HG03159 (cell line): ENCODE results near the gene STK4.

Source experiments
- ATAC-seq: cut with Tn5 transposase; IDR thresholded peaks from one replicate; pipeline ENCODE4 v1.9.1; 2021; ENCODE audit warnings: mild to moderate bottlenecking, moderate library complexity; ENCODE audit not compliant: unreplicated experiment

STK4 gene

DNA sequence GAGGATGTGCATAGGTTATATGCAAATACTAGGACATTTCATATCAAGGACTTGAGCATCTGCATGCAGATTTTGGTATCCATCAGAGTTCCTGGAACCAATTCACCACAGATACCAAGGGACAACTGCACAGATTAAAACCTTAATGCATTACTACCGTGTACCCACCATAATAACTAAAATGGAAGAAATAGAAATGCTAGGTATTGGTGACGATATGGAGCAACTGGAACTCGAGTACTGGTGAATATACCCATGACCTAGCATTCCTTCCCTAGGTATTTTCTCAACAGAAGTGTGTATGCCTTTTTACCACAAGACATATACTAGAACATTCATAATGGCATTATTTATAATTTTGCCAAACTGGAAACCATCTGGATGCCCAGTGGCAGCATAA is 116.2 kb downstream of the STK4 start:
- ATAC-seq = no peak

DNA sequence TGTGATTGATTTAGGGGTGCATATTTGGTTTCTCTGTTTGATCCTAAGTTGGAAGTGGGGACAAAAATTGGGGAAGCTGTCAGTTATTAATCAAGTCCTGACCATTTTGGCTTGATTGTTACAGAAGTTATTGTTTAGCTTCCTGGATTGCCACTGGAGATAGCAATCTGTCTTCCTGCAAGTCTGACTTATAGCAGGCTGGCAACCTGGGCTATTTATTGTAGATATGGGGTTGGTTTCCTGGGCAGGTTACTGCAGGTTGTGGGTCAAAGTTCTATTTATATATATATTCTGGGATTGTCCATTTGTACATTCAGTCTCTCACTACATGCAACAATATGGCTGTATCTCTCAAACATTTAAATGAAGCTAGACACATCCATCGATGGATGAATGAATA is 116.8 kb downstream of the STK4 start:
- ATAC-seq = no peak

DNA sequence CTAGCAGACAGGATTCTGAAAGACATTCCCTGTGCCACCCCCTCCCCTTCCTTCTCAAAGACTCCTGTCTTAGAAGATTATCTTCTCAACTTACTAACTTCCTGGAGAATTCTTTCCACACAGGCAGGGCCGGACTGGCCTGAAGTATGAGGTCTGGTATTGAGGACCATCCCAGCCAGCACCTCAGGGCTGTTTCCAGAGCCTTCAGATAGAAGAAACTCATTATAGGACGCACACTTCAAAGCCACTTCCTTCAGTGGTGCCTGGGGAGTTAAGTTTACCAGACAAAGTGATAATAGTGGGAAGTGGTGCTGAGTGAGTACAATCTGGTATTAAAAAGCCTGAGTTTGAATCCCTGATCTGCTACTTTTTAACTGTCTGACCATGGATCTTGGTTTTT is 119.0 kb downstream of the STK4 start:
- ATAC-seq = no peak

DNA sequence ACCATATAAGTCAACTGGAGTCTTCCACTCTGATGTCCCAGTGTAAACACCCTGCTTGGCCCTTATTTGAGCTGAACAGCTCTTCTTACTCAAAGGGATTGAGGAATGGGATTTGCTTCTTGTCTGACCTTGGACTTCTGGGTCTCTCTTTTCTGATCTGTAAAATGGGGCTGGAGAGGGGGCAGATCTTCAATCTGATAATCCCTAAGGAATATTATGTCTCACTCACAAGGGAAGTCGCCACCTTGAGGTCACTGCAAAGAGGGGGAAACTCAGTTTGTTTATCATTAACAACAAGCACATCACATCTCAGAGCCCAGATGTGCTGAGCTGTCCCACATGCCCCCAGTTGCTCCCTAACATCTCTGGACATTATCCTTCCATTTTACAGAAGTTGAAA is 119.6 kb downstream of the STK4 start:
- ATAC-seq = no peak

DNA sequence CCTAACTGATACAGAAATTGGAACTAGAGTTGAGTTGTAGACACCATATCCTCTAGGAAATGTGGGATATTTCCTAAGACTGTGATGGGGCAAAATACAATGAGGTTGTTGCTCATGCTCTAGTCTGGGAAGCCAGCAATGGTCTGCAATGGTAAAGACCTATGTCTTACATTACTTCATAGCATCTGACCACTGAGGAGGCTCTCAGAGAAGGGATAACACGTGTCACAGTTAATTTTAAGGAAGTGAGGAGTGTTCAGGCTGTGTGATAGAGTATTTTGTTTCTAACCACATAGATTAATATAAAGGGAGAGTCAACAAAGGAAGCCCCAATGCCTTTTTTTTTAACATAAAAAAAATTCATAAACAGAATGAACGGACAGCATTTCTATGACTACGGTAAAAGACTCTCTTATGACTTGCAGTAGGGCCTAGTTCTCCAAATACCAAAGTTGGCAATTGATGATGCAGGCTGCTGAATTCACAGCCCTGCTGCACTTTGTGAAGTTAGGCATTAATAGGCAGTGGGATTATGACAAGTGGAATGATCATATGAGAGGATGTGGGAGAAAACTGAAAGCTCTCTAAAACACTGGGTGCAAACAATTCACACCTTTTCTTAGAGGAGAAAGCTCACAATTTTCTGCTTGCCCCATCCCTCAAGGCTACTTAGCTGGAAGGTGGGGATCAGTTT is 120.9 kb downstream of the STK4 start:
- no peak for ATAC-seq

DNA sequence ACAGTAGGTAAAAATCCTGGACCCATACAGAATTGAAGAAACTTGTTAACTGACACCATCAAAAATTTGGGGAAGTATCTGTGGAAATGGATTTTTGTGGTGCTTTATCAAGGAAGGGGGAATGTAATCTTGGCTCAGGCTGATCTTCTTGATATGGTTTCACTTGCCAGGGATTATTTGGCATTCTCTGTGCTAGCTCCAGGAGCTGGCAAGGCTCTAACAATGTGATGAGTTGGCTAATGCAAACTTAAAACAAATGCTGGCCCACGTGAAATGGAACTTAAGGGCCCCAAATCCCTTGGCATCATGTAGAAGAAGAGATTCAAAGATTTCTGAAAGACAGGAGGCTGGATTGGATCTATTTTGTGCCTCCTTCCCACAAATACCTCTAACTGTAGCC is 121.5 kb downstream of the STK4 start:
- no peak for ATAC-seq

DNA sequence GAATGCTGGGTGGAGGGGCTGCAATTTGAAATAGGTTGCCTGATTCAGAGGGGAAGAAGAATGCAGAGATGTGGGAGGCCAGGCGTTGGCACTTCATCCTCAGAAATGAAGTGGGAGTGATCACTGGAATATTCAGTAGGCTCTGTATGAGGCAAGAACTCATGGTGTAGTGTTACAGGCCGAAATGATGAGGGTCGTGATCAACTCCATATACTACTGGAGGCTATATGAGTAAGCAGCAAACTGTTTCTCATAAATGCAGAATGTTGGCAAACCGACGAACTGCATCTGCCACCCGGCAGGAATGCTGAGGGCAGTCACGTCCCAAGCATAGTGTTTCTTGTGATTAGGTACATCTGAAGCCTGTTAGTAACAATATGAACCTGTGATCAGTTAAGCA is 121.9 kb downstream of the STK4 start:
- ATAC-seq = no peak

DNA sequence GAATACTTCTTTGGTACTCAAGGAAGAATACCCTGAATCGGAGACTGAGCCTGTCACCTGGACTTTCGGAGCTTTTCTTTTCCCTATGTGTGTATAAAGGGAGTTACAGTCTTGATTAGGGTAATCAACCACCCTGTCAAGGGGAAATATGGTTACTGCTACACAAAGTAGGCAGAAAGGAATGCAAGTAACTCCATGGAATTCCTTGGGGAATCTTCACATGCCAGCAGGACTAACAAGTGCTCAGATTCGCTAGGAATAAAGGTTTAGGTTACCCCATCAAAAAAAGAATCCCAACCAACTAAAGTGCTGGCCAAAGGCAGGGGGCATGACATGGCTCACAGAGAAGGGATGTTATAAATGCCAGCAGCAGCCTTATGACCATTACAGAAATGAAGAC is 124.2 kb downstream of the STK4 start:
- no peak for ATAC-seq

DNA sequence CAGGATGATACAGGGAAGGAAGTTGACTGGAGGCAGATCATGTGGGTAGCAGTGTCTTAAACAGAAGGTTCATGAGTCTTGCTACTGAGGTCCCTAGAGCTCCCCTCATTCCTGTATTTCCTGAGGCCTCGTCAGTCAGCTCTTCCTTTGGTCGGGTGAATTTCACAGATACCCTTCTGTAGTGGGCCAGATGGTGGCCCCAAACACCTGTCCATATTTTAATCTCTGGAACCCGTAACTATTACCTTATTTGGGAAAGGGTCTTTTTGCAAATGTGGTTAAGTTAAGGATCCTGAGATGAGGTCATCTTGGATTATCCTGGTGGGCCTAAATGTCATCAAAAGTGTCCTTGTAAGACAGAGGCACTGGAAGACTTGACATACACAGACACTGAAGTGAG is 125.1 kb downstream of the STK4 start:
- no peak for ATAC-seq

DNA sequence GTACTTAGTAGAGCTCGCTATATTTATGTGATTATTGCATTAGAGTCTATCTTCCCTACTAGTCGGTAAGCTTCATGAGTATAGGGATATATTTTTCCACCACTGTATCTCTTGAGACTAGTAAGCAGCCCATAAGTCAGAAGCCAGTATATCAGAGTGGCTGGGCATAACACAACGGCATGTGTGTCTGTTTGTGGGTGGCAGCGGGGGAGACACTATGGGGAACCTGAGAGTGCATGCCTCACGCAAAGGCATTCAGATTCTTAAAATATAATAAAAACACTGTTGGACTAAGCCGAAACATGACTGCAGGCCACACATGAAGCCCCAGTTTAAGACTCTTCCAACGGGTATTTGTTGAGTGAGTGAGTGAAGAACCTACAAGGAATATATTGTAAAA is 126.6 kb downstream of the STK4 start:
- no peak for ATAC-seq

DNA sequence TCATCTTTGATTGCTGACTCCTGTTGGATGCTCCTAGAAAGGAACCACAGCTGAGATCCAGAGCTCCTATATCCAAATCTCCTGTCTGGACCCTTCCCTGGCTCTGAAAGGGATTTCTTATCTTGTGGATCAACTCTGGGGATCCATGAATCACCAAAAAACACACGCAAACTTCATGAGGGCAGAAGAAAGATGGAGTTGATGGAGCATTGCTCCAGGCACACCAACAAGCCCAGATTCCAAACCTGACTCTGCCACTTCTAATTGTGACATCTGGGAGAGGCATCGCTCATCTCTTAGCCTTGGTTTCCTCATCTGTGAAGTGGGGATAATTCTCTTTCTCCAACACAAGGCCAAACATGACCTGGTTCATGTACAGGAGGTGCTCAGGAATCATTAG is 127.9 kb downstream of the STK4 start:
- no peak for ATAC-seq

DNA sequence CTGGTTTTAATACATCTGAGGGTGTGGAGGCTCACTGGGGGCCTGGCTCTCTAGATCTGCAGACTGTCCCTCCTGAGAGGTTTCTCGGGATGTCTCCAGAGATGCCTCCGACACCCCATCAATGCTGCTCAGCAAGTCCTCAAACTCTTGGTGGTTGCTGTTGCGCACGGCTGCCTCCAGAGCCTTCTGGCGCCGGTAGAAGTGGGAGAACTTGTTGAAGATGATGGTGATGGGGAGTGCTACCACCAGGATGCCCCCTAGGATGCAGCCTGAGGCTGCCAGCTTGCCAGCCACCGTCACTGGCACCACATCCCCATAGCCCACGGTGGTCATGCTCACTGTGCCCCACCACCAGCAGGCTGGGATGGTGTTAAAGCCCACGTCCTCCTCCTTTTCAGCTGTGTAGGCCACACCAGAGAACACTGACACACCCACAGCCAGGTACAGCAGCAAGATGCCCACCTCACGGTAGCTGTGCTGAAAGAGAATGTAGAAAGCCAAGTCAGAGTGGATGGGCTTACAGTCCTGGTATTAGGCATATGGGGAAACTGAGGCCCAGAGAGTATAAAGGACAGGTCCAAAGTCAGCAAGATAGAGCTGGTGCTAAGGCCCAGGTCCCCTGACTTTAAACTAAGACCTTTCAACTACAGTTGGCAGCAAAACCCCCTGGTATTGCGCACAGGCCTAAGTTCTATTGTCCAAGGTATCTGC is 128.7 kb downstream of the STK4 start:
- ATAC-seq = no peak

DNA sequence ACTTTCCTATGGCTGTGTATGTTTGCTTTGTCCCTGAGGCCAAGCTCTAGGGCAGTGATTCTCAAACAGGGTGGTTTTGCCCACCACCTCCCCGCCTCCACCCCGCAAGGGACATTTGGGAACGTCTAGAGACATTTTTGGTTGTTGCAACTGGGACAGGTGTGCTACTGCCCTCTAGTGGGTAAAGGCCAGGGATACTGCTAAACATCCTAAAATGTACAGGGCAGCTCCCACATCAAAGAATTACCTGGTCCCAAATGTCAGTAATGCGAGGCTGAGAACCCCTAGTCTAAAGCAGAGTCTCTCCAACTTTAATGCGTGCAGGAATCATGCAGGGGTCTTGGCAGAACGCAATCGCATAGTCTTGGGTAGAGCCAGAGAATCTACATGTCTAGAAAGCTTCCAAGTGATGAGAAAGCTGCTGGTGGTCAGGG is 129.5 kb downstream of the STK4 start:
- ATAC-seq = no peak

DNA sequence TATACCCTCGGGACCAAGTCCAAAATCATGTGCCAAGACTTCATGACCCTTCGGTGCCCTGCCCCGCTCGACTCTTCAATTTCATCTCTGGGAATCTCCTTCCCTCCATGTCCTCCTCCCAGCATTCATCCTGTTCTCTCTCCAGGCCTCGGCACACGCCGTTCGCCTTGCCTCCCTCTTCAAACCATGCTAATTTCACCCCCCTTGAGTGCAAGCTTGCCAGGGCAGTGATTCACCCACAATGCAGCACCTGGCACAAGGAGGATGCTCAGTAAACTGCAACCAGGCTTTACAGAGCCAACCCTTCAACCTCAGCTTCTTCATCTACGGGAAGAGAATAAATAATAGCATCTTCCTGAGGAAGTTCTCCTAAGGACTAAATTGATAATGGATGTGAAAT is 130.5 kb downstream of the STK4 start:
- ATAC-seq = no peak

DNA sequence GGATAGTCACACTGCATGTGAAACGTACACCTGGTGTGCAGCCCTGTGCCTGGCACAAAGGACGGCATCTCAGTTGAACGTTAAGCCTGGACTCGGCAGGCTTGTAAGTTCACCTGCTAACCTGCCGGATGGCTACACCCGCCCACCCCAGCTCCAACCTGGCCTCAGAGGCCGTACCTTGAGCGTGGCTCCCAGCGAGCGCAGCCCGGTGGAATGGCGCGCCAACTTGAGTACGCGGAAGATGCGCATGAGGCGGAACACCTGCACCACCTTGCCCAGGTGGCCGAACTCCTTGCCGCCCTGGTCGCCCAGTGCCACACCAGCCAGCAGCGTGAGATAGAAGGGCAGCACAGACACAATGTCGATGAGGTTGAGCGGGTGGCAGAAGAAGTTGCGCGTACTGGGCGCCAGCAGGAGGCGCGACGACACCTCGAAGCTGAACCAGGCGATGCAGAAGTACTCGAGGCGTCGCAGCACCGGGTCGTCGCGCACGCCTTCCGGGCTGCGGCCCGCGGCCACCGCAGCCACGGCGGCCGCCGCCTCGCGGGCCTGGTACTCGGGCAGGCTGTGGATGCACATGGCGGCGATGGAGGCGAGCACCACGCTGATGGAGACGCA is 131.3 kb downstream of the STK4 start:
- no peak for ATAC-seq

DNA sequence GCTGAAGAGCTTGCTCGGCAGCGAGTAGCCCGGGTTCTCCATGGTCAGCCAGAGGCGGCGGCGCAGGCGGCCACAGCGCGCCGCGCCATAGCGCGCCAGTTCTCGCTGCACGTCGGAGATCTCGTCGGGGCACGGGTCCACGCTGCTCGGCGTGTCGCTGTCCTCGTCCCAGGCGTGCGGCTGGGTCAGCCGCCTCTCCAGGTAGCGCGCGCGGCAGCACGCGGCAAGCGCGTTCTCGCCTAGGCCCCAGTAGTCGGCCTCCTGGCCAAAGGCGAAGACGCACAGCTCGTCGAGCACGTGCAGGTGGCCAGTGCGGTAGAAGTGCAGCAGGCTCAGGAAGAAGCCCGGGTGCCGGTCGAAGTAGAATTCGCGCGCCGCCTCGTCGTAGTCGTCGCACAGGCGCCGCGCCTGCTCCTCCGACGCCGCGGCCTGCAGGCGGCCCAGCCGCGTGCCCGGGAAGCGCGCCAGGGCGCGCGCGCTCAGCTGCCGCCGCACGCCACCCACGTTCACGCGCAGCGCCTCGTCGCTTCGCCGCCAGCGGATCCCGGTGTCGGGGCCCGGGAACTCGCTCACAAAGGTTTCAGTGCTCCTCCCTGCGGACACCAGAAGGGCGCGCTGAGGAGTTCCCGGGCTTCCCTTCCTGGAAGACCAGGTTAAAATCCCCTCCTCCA is 131.9 kb downstream of the STK4 start:
- ATAC-seq = no peak

DNA sequence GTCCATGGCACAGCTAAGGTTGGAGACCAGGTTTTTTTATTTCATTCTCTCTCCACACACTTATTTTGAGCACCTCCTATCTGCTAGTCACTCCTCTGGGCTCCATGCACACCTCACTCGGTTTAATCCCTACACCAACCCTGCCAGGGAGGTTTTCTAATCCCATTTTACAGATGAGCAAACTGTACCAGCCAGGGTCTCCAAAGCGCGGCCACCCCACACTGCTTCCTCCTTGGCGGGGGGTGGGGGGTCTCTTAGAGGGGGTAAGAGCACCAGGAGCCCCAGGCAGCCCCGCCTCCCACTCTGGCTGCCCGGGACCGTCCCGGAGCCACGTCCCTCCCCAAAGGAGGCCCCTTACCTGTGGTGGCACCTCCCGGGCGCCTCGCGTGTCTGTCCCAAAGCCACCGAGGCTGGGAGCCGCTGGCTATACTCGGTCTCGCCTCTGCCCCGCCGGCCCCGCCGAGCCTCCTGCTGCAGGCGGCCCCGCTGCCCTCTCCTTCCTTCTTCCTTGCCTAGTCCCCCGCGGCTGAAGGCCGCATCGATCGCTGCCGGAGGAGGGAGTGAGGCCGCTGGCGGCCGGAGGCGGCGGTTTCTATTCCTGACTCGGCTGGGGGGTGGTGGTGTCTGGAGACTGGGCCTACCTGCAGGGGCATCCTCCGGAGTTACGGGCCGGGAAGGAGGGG is 134.4 kb downstream of the STK4 start, which contains the start of gene KCNS1:
KCNS1 (minus strand) TSS at position 565 of the 683 bp plus-strand sequence. CDS start 1,891 bp downstream, outside the sequence.
- ATAC-seq = no peak

DNA sequence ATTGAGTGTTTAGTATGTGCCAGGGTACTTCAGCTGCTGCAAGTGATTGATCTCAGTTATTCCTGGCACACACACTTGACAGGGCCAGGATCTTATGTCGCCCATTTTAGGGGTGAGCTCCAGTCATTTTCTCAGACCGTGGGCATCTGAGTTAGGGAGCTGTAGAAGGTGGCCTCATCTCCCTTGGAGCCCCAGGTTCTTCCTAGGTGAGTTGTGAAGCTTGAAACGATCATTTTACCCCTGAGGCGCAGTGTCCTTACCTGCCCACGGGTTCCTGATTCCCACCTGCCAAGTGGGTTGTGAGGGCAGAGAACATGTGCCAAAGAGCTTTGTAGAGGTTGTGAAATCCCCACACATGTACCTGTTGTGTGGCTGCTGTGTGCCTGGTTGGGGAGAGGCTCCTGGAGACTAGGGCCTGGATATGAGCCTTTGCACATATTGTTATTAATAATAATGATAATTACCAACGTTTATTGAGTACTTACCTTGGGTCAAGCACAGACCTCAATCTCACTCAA is 135.1 kb downstream of the STK4 start:
- ATAC-seq = no peak

DNA sequence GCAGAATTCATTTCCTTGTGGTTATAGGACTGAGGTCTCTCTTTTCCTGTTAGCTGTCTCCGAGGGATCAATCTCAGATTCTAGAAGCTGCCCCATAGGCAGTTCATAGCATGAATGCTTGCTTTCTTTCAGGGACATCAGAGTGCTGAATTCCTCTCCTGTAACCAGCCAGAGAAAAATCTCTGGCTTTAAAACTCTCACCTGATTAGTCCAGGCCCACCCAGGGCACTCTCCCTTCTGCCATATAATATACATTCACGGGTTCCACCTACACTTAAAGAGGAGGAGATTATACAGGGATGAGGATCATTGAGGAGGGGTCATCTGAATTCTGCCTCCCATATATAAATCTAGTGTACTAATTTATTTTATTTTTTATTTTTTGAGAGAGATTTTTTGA is 136.8 kb downstream of the STK4 start:
- ATAC-seq = no peak

DNA sequence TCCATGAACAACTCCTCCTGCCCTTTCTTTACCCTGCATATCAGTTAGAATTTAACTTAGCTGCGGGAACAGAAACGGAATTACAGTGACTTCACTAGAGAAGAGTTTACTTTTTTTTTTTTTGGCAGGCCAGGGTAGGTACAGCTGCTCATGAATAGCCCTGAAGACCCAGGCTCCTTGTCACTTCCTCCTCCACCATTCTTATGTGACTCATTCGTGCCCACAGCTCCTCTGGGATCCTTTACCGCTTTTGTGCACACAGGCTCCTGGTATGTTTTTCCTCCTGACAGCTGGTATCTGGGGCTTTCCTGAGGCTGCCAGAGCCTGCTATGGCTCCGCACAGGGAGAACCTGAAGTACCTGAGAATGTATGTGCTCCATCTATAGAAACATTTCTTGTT is 138.5 kb downstream of the STK4 start:
- no peak for ATAC-seq

DNA sequence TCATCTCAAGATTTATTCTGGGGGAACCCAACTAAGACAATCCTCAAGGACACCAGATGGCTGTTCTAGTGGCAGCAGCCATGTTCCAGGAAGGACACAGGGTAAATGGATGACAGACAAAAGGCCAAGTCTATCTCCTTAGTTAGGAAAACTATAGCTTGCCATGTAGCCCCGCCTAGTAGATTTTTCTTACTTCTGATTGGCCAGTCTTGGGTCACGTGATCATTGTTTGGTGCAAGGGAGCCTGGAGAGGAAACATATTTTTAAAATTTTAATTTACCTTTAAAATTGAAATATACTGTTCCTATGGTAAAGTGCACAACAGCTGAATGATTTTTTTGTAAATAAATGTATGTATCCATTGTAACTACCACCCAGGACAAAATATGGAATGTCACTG is 139.0 kb downstream of the STK4 start:
- ATAC-seq = no peak
